Common myeloid progenitor, CD34-positive (primary cell): ENCODE measurements around the gene ATP5PD.

ENCODE experiments used
- CTCF ChIA-PET: fragments of 350-600 bp; sonication (Branson Sonifier 250); formaldehyde crosslinking; loops from one replicate; lab custom pipeline; 2021; ENCODE audit warnings: antibody characterized with exemption; lab: Charles Lee
- POLR2A ChIA-PET: fragments of 350-600 bp; sonication (Branson Sonifier 250); formaldehyde crosslinking; loops from one replicate; lab custom pipeline; 2021; ENCODE audit warnings: antibody characterized with exemption; lab: Charles Lee
- DNase-seq, 3 donors: peaks; one replicate each; pipeline versions ENCODE4 v3.0.0 to v3.0.0-alpha.2; 2013
- H3K27ac ChIP-seq, 2 experiments: 1 replicate in 1 of 2; 2 replicates in 1 of 2; pipeline ENCODE4 v1.7.0; 2013; ENCODE audit warnings: inconsistent platforms in 2 of 2, low read length in 2 of 2, mild to moderate bottlenecking in 2 of 2, low read depth in 1 of 2, moderate library complexity in 1 of 2; ENCODE audit not compliant: severe bottlenecking in 2 of 2, insufficient read depth in 1 of 2, poor library complexity in 1 of 2
- H3K27me3 ChIP-seq, 5 experiments: replicated peaks in 2 of 5; 1 replicate in 3 of 5; 2 replicates in 2 of 5; pipeline versions ENCODE4 v1.6.1 to v1.7.0; 2013; ENCODE audit warnings: low read length in 4 of 5, mild to moderate bottlenecking in 2 of 5, moderate library complexity in 2 of 5, inconsistent platforms in 1 of 5; ENCODE audit not compliant: insufficient read depth in 5 of 5, control insufficient read depth in 4 of 5
- H3K36me3 ChIP-seq, 4 experiments: 1 replicate in 2 of 4; 2 replicates in 2 of 4; pipeline versions ENCODE4 v1.6.1 to v1.7.0; 2013; ENCODE audit warnings: low read length in 3 of 4, control low read depth in 1 of 4, mild to moderate bottlenecking in 1 of 4; ENCODE audit not compliant: control insufficient read depth in 4 of 4, insufficient read depth in 4 of 4
- H3K4me1 ChIP-seq, 4 experiments: 1 replicate in 3 of 4; 2 replicates in 1 of 4; pipeline versions ENCODE4 v1.6.1 to v1.7.1; 2013; ENCODE audit warnings: low read length in 3 of 4, mild to moderate bottlenecking in 3 of 4, control low read depth in 1 of 4, inconsistent platforms in 1 of 4, moderate library complexity in 1 of 4; ENCODE audit not compliant: control insufficient read depth in 4 of 4, insufficient read depth in 4 of 4; ENCODE audit errors: control extremely low read depth in 1 of 4
- H3K4me3 ChIP-seq, 7 experiments: 1 replicate in 4 of 7; 2 replicates in 3 of 7; pipeline versions ENCODE4 v1.5.1 to v1.7.0; 2013; ENCODE audit warnings: mild to moderate bottlenecking in 7 of 7, low read length in 6 of 7, moderate library complexity in 6 of 7, inconsistent platforms in 2 of 7, low read depth in 2 of 7, control low read depth in 1 of 7; ENCODE audit not compliant: insufficient read depth in 4 of 7, control insufficient read depth in 1 of 7; ENCODE audit errors: extremely low read depth in 1 of 7
- H3K9me3 ChIP-seq, 5 experiments: 1 replicate in 4 of 5; 2 replicates in 1 of 5; pipeline versions ENCODE4 v1.6.1 to v1.7.1; 2013; ENCODE audit warnings: low read length in 4 of 5, mild to moderate bottlenecking in 2 of 5, inconsistent platforms in 1 of 5, low read depth in 1 of 5, moderate library complexity in 1 of 5; ENCODE audit not compliant: control insufficient read depth in 4 of 5, insufficient read depth in 2 of 5; ENCODE audit errors: control extremely low read depth in 1 of 5
- WGBS: methylation state at CpG from one replicate; pipeline ENCODE4 v1.1.5; 2013; ENCODE audit not compliant: insufficient coverage; 5-methylcytosine and 5-hydroxymethylcytosine counted together

Gene ATP5PD

GRCh38 chr17:74990581-74991105 is 56.1 kb downstream of the ATP5PD start:
- 100% methylated on average over 6 of the region's 10 CpGs for WGBS

More at GRCh38 chr17:74990581-74991105, 56.1 kb downstream of the ATP5PD start:
- no peaks in the 10 kb centered on the region for H3K9me3 ChIP-seq
- POLR2A ChIA-PET: interaction anchor here (0.6 kb wide), 1 partner anchor 237 kb away, joined by 3 read pairs; no protein-coding TSS in a partner anchor
- CTCF ChIA-PET: interaction anchor here (0.9 to 4.7 kb wide), 7 partner anchors 11 to 29 kb away, joined by 3 to 21 read pairs (median 5); partner anchors contain the start of gene MRPL58
- DNase-seq: no peak
- H3K27me3 ChIP-seq: peaks cover 0 to 21% (median 2%) of the 10 kb centered on the region in 5 experiments
- no peak overlapping the region for H3K4me3 ChIP-seq
- no peaks in the 10 kb centered on the region for H3K36me3 ChIP-seq
- peaks cover 0 to 20% (median 19%) of the 10 kb centered on the region in 4 experiments for H3K4me1 ChIP-seq
- H3K27ac ChIP-seq: no peak overlapping the region
